Fibroblast of lung (primary cell): ENCODE measurements around the gene NRAP.

Experiments used
- EZH2 ChIP-seq: IDR thresholded peaks from 2 replicates; pipeline ENCODE4 v1.5.1; 2012; ENCODE audit warnings: low read length, control low read depth, mild to moderate bottlenecking; ENCODE audit errors: missing control alignments
- TF ChIP-seq, protein P1 (sequence below), 2 donors: IDR thresholded peaks in 1 of 2; conservative IDR thresholded peaks in 1 of 2; 1 replicate in 1 of 2; 2 replicates in 1 of 2; pipeline ENCODE4 v1.5.1; 2011 to 2012; ENCODE audit warnings: low read length in 2 of 2, control low read depth in 1 of 2, inconsistent platforms in 1 of 2, low read depth in 1 of 2, mild to moderate bottlenecking in 1 of 2

DNA sequence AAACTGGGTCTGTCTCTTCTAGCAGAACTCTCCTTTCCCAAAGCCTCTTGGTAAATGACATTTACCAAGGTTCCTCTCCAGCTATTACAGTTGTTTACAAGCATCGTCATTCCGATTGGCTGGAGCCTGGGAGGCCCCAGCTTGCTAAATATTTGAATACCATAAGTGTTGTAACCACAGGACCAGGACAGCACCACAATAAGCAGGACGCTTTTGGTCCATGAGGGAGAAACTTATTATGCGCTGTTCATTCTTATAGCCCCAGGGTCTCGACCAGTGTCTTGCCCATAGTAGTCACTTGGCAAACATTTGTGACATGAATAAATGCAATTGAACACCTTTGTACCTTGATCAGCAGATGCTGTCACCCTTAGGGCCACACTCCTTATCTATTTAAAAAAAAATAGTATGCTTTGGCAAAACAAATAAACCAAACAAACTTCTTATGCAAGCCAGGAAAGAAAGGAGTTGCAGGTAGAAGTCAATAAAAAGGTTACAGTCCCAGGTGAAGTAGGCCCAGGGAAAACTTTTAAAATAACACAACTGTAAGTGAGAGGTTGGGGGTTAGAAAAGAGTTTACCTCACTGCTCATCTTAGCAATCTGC lies 32.8 kb downstream of the NRAP start:
- TF ChIP-seq, protein P1, sequence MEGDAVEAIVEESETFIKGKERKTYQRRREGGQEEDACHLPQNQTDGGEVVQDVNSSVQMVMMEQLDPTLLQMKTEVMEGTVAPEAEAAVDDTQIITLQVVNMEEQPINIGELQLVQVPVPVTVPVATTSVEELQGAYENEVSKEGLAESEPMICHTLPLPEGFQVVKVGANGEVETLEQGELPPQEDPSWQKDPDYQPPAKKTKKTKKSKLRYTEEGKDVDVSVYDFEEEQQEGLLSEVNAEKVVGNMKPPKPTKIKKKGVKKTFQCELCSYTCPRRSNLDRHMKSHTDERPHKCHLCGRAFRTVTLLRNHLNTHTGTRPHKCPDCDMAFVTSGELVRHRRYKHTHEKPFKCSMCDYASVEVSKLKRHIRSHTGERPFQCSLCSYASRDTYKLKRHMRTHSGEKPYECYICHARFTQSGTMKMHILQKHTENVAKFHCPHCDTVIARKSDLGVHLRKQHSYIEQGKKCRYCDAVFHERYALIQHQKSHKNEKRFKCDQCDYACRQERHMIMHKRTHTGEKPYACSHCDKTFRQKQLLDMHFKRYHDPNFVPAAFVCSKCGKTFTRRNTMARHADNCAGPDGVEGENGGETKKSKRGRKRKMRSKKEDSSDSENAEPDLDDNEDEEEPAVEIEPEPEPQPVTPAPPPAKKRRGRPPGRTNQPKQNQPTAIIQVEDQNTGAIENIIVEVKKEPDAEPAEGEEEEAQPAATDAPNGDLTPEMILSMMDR (conservative IDR thresholded peaks at IDR 0.05 in 1 of 2, IDR thresholded peaks at IDR 0.05 in 1 of 2; ENCODE audit: low read depth in 1 of 2, low read length in 2 of 2), result no peak
- no peak for TF ChIP-seq EZH2
